GDM1 (cell line): Measurements from ENCODE around the gene ZNF483.
"Not testable (repeated sequence)": the region's sequence is repeated elsewhere in the genome, so short reads cannot be mapped to it uniquely, and the experiment has no call there.

Experiments
- DNase-seq: peaks from one replicate; lab custom pipeline; 2025; lab: John Stamatoyannopoulos, UW

The ZNF483 gene

GRCh38 chr9:111542497-111543254, 17.7 kb downstream of the ZNF483 start:
- DNase-seq: no peak

DNA sequence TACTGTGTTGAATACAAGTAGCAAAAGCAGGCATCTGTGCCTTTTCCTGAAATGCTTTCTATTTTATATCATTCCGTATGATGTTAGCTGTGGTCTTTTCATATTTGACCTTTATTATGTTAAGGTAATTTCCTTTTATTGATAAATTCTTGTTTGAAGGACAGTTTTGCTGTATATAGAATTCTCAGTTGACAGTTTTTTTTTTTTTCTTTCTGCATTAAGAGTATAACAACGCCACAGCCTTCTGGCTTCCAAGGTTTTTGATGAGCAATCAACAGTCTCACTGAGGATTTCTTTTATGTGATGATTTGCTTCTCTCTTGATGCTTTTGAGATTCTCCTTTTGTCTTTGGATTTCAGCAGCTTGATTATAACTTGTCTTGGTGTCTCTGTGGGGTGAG, 23.6 kb downstream of the ZNF483 start:
- DNase-seq: no peak

DNA sequence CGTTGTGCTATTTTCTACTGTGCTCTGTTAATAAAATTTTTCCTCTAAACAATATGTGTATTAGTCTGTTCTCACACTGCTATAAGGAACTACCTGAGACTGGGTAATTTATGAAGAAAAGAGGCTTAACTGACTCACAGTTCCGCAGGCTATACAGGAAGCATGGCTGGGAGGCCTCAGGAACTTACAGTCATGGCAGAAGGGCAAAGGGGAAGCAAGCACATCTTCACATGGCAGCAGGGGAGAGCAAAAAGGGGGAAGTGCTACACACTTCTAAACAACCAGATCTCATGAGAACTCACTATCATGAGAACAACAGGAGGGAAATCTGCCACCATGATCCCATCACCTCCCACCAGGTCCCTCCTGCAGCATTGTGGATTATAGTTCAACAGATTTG, 30.4 kb downstream of the ZNF483 start:
- DNase-seq: not testable (repeated sequence)

GRCh38 chr9:111559000-111559610, 34.1 kb downstream of the ZNF483 start:
- DNase-seq: no peak

GRCh38 chr9:111561165-111561719, 36.3 kb downstream of the ZNF483 start:
- no peak for DNase-seq

DNA sequence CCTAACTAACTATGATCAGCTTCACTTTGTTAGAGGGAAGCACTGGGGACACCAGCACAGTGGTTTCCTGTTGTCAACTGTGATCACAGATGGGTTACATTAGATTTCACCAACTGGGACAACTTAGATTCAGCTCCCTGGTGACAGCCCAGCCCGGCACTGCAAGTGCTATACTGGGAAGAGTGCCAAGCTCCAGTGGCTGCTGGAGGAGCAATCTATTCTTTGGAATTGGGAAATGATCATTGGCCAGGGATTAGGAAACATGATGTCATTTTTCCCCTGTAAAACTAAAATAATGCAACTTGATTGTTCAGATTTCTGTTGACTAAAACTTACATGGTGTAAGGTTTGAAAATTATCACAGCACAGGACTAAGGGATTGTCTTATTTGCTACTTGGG, 41.3 kb downstream of the ZNF483 start:
- DNase-seq: no peak

DNA sequence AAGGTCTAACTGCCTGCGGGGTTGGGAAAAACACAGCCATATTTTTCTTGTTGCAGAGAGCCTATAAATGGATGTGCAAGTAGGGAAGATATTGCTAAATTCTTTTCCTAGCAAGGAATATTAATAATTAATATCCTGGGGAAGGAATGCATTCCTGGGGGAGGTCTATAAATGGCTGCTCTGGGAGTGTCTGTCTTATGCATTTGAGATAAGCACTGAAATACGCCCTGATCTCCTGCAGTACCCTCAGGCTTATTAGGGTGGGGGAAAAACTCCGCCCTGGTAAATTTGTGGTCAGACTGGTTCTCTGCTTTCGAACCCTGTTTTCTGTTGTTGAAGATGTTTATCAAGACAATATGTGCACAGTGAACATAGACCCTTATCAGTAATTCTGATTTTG, 43.1 kb downstream of the ZNF483 start:
- not testable (repeated sequence) for DNase-seq

GRCh38 chr9:111572950-111573604, 48.1 kb downstream of the ZNF483 start:
- no peak for DNase-seq

GRCh38 chr9:111582888-111583287, 57.9 kb downstream of the ZNF483 start:
- no peak for DNase-seq

DNA sequence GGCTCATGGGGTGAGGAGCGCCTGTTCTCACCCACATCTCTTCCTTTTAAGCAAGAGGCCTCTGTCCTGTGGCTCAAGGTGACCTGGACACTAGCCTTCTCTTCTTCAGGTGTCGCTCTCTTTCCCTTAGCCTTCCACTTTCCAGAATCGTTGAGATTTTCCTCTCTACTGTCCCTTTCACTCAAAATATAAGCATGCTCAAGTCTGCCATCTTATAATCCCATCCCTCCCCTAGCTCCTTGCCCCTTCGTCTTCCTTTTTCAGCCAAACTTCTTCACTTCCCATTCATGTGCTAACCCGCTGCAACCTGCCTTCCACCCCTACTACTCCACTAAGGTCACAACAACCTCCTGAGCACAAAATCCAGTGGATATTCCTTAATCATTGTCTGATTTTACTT, 61.4 kb downstream of the ZNF483 start:
- DNase-seq: no peak

GRCh38 chr9:111588846-111589245, 63.9 kb downstream of the ZNF483 start:
- no peak for DNase-seq

GRCh38 chr9:111597852-111598732, 73.1 kb downstream of the ZNF483 start:
- peak; percentile 28 for DNase-seq

DNA sequence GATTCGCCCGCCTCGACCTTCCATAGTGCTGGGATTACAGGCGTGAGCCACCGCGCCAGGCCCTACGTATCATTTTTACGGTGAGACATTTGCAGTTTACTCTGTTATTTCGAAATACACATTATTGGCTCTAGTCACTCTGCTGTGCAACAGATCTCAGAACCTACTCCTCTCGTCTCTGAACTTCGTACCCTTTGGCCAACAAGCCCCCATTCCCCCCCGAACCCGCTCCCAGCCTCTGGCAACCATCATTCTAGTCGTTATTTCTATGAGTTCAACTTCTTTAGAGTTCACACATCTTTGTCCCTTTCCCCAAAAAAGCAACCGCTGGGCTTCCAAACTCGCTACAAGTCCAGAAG, 73.7 kb downstream of the ZNF483 start:
- DNase-seq: no peak

DNA sequence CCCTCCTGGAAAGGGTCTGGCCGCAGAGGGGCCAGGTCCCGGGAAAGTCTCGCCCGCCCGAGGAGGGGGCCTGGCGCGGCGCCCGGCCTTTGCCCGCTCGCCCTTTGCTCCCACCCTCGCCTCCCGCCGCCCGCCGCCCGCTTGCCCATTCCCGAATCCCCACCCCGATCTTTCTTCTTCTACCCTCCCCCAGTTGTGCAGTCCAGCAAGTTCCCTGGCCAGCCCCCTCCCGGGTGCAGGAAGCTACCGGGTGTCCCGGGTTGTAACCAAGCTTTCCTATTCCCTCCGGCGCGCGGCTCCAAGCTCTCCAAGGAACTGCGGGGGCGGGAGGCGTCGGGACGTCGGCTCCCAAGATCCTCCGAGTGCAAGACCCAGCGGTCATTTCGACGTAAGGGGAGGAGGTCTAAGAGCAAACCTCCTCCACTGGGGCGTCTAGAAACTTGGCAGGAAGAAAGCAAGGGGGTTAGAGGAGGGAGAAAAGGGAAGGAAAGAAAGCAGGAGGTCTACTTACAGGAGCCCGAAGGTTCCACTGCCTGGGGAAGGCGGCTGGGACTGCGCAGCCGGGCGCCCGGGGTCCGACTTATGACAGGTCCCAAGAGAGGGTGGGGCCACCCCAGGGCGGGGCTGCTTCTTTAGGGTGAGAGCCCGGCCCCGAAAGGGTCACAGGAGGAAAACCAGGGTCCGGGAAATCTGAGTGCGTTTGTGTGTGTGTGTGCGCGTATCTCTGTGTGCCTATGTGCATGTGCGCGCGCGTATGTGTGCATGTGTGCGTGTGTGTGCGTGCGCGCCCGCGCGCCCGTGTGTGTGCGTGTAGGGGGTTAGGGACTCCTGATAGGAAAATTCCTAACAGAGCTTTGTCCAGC, 74.3 kb downstream of the ZNF483 start, which contains the start of gene PTGR1:
TSS of gene PTGR1 (minus strand) at position 556 of the 863 bp plus-strand sequence. CDS start 2,225 bp downstream, outside the sequence.
- DNase-seq: no peak

DNA sequence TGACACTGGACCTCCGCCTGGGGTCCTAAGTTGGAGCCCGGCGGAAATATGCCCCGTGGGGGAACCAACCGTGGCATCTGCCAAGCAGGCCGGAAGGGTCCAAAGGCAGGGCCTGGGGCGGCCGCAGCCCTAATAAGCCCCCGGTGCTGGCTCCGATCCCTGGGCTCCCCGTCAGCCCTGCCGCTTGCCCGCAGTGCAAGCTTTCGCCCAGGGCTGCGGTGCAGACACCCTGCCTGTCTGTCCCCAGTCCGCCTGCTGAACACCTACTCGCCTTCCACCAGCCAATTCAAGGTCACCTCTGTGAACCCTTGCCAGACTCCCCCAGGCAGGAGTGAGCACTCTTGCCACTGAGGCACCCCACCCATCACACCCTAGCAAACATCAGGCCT, 75.0 kb downstream of the ZNF483 start:
- DNase-seq: no peak

GRCh38 chr9:111601237-111602018, 76.4 kb downstream of the ZNF483 start:
- no peak for DNase-seq

DNA sequence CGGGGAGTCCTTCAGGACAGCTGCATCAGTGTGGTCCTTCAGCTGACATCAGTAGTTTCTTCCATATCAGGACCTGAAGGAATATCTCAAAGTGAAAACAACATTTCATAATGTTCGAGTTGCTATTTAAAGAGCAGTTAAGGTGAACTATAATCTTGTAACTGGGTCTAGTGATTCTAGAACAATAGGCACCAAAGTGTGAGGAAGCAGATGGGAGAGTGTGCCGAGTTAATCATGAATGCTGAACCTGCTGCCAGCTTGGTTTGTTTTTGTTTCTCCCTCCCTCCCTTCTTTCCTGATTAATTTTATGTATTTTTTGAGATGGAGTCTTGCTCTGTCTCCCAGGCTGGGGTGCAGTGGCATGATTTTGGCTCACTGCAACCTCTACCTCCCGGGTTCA, 78.1 kb downstream of the ZNF483 start:
- no peak for DNase-seq

GRCh38 chr9:111604054-111604615, 79.2 kb downstream of the ZNF483 start:
- no peak for DNase-seq

GRCh38 chr9:111605041-111605559, 80.1 kb downstream of the ZNF483 start:
- DNase-seq: no peak

DNA sequence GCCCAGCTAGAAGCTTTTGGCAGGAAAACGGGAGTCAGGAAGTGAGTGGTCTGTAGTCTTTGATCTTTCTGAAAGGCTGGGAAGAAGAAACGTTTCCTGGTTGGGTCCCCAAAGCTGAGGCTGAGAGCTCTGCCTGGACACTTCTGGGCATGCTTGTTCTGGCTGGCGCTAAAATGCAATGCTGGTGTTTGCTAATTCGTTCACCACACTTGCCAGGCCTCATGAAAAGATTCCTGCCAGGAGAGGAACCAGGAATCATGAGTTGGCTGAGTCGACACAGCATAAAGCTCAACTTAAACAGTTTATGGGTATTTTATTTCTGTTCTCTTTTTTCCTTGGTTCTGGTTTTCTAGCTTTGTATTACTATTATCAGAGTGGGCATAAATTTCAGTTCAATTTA, 85.2 kb downstream of the ZNF483 start:
- DNase-seq: no peak
